ENCODE data around the gene KIAA1671. TPM values are rescaled to one million over a fixed set of nuclear protein-coding genes. Genes with fewer than 3 reads are reported as not detected.

KIAA1671 gene
- total RNA-seq, 4 donors from 2014 or later: 7.3 to 15.1 (median 10.2) TPM

DNA sequence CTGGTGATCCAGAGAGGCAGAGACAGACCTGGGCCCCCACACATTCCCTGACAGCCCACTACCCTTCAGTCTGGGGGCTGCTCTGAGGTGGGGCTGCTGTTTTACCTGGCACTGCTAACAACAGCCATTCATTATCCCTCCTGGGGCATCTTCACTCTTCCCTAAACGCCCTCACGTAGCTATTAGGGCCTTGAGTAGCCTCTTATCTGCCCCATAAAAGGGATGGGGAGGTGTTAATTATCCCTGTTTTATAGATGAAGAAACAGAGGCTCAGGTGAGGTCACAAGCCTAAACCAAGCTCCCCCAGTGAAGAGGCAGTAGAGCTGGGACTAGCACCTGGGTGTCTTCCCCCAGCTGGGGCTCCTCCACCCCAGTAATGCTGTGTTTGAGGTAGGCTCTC is 79.5 kb downstream of the KIAA1671 start:
- TF ChIP-seq, protein P1, sequence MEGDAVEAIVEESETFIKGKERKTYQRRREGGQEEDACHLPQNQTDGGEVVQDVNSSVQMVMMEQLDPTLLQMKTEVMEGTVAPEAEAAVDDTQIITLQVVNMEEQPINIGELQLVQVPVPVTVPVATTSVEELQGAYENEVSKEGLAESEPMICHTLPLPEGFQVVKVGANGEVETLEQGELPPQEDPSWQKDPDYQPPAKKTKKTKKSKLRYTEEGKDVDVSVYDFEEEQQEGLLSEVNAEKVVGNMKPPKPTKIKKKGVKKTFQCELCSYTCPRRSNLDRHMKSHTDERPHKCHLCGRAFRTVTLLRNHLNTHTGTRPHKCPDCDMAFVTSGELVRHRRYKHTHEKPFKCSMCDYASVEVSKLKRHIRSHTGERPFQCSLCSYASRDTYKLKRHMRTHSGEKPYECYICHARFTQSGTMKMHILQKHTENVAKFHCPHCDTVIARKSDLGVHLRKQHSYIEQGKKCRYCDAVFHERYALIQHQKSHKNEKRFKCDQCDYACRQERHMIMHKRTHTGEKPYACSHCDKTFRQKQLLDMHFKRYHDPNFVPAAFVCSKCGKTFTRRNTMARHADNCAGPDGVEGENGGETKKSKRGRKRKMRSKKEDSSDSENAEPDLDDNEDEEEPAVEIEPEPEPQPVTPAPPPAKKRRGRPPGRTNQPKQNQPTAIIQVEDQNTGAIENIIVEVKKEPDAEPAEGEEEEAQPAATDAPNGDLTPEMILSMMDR (IDR thresholded peaks at IDR 0.05; ENCODE audit: low read depth): no peak

DNA sequence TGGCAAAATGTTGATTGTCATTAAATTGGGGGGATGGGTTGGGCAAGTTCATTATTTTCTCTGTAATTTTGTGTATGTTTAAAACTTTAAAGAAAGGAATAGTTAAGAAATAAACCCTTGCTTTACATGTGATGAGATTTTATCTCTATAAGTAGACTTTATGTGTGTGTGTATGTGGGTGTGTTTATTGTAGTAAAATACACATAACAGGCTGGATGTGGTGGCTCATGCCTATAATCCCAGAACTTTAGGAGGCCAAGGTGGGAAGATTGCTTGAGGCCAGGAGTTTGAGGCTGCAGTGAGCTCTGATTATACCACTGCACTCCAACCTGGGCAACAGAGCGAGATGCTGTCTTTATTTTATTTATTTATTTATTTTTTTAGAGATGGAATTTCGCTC is 83.2 kb downstream of the KIAA1671 start:
- TF ChIP-seq, protein P1 (IDR thresholded peaks at IDR 0.05; ENCODE audit: low read depth): no peak

DNA sequence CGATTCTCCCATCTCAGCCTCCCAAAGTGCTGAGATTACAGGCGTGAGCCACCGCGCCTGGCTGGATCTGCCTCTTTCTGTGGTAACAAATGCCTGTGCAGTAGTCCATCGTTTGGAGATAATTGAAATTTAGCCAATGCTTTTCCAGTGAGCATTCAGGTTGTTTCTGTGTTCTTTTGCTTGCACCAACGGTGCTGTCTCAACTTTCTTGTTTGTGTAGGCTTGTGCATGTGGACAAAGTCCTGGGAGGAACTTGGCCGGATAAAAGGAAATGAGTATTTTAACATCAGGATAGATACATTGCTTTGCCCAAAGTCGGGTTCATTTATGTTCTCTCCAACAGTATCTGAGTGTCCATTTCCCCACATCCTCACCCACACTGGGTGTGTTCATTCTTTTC is 85.7 kb downstream of the KIAA1671 start:
- TF ChIP-seq, protein P1 (IDR thresholded peaks at IDR 0.05; ENCODE audit: low read depth): no peak

DNA sequence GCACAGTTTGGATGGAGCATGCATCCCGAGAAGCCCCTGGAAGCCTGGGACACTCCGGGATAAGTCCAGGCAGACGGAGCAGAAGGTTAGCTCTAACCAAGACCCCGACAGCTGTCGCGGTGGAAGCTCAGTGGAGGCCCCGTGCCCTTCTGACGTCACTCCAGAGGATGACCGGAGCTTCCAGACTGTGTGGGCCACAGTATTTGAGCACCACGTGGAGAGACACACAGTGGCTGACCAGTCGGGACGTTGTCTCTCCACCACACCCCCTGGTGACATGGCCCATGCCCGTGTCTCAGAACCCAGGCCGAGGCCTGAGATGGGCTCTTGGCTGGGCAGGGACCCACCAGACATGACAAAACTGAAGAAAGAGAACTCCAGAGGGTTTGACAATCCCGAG is 86.3 kb downstream of the KIAA1671 start:
- TF ChIP-seq, protein P1 (IDR thresholded peaks at IDR 0.05; ENCODE audit: low read depth): no peak

DNA sequence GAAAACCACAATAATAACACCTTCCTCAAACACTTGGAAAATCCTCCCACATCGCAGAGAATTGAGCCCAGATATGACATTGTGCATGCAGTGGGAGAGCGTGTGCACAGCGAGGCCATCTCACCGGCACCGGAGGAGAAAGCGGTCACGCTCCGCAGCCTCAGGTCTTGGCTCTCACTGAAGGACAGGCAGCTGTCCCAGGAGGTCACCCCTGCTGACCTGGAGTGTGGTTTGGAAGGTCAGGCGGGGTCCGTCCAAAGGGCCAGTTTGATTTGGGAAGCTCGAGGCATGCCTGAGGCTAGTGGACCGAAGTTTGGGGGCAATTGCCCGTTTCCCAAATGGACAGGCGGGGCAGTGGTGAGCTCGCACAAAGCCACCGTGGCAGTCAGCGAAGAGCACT is 86.7 kb downstream of the KIAA1671 start:
- TF ChIP-seq, protein P1 (IDR thresholded peaks at IDR 0.05; ENCODE audit: low read depth): no peak

DNA sequence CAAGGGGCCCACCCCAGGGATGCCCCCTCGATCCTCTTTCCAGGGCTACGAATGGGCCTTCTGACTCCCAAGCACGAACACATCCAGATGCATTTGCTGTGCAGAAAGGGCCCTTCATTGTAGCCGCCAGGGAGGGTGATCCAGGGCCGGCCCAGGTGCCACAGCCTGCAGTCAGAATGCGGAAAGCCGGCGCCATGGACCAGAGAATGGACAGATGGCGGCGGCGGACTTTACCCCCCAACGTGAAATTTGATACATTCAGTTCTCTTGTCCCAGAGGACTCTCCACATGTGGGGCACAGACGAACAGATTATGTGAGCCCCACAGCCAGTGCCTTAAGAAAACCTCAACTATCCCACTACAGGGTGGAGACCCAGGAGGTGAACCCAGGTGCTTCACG is 87.2 kb downstream of the KIAA1671 start:
- TF ChIP-seq, protein P1 (IDR thresholded peaks at IDR 0.05; ENCODE audit: low read depth): no peak

DNA sequence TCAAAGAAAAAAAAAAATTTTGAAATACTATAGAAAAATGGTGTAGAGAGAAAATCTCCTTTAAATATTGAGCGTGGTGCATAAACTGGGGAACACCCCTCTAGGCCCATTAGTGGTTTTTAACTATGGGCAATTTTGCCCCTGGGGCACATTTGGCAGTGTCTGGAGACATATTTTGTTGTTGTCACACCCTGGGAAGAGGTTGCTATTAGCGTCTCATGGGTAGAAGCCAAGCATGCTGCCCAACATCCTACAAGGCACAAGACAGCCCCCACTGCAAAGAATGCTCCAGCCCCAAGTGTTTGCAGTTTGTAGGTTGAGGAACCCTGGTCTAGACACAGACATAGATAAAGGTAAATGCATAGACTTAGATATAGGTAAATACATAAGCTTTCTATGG is 92.6 kb downstream of the KIAA1671 start:
- TF ChIP-seq, protein P1 (IDR thresholded peaks at IDR 0.05; ENCODE audit: low read depth): no peak

All from subcutaneous adipose tissue (tissue), 4 donors.